ENCODE results near the gene ZBTB8B.
A peak's percentile ranks its signal among the peaks of the same experiment; 100 is the strongest.

The ZBTB8B gene

GRCh38 chr1:32496127-32496526 is 31.3 kb downstream of the ZBTB8B start:
- H3K4me3 ChIP-seq (ENCODE audit: control insufficient read depth, low read depth, low read length), result peak overlapping the region; percentile 4
- TF ChIP-seq CTCF (conservative IDR thresholded peaks at IDR 0.05; ENCODE audit: control insufficient read depth, insufficient read depth, low read depth, low read length), result no peak
- peak; percentile 67 for DNase-seq (ENCODE audit: low read depth)

GRCh38 chr1:32498751-32499150 is 33.9 kb downstream of the ZBTB8B start:
- no peak for DNase-seq (ENCODE audit: low read depth)
- no peak for TF ChIP-seq CTCF (conservative IDR thresholded peaks at IDR 0.05; ENCODE audit: control insufficient read depth, insufficient read depth, low read depth, low read length)

GRCh38 chr1:32500387-32501209 is 35.7 kb downstream of the ZBTB8B start:
- H3K4me3 ChIP-seq (ENCODE audit: control insufficient read depth, low read depth, low read length), result peak overlapping the region; percentile 63
- no peak for TF ChIP-seq CTCF (conservative IDR thresholded peaks at IDR 0.05; ENCODE audit: control insufficient read depth, insufficient read depth, low read depth, low read length)
- DNase-seq (ENCODE audit: low read depth), result peak; percentile 48

More at GRCh38 chr1:32498751-32499150, 33.9 kb downstream of the ZBTB8B start:
- H3K4me3 ChIP-seq (ENCODE audit: control insufficient read depth, low read depth, low read length), result no peak overlapping the region

- DNase-seq (ENCODE audit: low read depth), result no peak
- H3K4me3 ChIP-seq (ENCODE audit: control insufficient read depth, low read depth, low read length), result no peak overlapping the region
- no peak for TF ChIP-seq CTCF (conservative IDR thresholded peaks at IDR 0.05; ENCODE audit: control insufficient read depth, insufficient read depth, low read depth, low read length)
Measured at GRCh38 chr1:32501865-32502264, 37.0 kb downstream of the ZBTB8B start.

- no peak for TF ChIP-seq CTCF (conservative IDR thresholded peaks at IDR 0.05; ENCODE audit: control insufficient read depth, insufficient read depth, low read depth, low read length)
- H3K4me3 ChIP-seq (ENCODE audit: control insufficient read depth, low read depth, low read length), result no peak overlapping the region
- DNase-seq (ENCODE audit: low read depth), result no peak
Measured at GRCh38 chr1:32503153-32503552, 38.3 kb downstream of the ZBTB8B start.

- DNase-seq (ENCODE audit: low read depth), result no peak
- TF ChIP-seq CTCF (conservative IDR thresholded peaks at IDR 0.05; ENCODE audit: control insufficient read depth, insufficient read depth, low read depth, low read length), result no peak
- no peak overlapping the region for H3K4me3 ChIP-seq (ENCODE audit: control insufficient read depth, low read depth, low read length)
Measured at GRCh38 chr1:32507021-32507420, 42.1 kb downstream of the ZBTB8B start.

All from fibroblast of mammary gland (primary cell).